Ovary (tissue), 3 donors: ENCODE results near the gene SLAIN2.

ENCODE experiments used
- POLR2A ChIP-seq: fragments of 450-650 bp; IDR thresholded peaks from one replicate; pipeline ENCODE4 v1.6.1; 2017; ENCODE audit warnings: antibody characterized with exemption, mild to moderate bottlenecking, moderate library complexity
- TF ChIP-seq, protein P1 (sequence below), 3 donors: fragments of 450-650 bp in 2 of 3; fragments of 200-600 bp in 1 of 3; IDR thresholded peaks; one replicate each; pipeline versions ENCODE4 v1.5.1 to v1.8.0; 2016 to 2022; ENCODE audit warnings: antibody characterized with exemption in 3 of 3, mild to moderate bottlenecking in 1 of 3
- donor health status: DM: no; HTN: no; CAD: no.

DNA sequence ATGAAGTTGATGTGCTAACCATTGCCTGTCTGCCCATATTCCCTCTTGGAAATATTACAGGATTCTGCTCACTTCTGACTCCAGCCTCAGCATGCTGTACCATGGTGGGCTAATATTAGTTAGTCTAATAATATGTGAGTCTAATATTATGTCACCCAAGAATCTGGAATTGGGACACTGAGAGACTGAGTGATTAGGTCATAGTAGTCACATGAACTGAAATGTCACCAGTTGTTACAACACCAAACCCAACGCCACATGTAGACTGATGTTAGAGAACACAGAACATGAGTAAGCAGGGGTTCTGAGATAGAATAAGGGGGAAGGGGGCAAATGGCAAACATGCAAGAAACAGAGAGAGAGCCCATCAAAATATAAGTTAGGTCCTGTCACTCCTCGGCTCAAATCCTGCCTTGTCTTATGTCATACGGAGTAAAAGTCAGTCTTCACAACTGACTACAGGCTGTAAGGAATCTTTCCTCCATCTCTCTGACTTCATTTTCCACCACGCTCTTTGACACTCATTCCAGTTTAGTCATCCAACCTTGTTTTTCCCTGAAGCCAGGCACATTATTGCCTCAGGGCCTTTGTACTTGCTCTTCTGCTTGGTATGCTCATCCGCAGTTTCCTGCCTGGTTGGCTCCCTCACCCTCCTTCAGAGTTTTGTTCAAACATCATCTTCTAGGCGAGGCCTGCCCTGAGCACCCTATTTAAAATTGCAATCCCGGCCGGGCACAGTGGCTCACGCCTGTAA, 9.6 kb upstream of the SLAIN2 start:
- no peak for TF ChIP-seq POLR2A
- TF ChIP-seq, protein P1, sequence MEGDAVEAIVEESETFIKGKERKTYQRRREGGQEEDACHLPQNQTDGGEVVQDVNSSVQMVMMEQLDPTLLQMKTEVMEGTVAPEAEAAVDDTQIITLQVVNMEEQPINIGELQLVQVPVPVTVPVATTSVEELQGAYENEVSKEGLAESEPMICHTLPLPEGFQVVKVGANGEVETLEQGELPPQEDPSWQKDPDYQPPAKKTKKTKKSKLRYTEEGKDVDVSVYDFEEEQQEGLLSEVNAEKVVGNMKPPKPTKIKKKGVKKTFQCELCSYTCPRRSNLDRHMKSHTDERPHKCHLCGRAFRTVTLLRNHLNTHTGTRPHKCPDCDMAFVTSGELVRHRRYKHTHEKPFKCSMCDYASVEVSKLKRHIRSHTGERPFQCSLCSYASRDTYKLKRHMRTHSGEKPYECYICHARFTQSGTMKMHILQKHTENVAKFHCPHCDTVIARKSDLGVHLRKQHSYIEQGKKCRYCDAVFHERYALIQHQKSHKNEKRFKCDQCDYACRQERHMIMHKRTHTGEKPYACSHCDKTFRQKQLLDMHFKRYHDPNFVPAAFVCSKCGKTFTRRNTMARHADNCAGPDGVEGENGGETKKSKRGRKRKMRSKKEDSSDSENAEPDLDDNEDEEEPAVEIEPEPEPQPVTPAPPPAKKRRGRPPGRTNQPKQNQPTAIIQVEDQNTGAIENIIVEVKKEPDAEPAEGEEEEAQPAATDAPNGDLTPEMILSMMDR (IDR thresholded peaks at IDR 0.05) = no peak
